Head of caudate nucleus (tissue), 42 donors: ENCODE results near the gene BLCAP.
A peak's percentile ranks its signal among the peaks of the same experiment; 100 is the strongest.
"Not testable (repeated sequence)": the region's sequence is repeated elsewhere in the genome, so short reads cannot be mapped to it uniquely, and the experiment has no call there.

Source experiments
- DNase-seq, 42 donors: peaks; one replicate each; pipeline versions ENCODE4 v3.0.0 to v3.0.0-alpha.2; 2020 to 2021; ENCODE audit warnings: mixed read lengths in 7 of 42
- intact Hi-C: fragments of 100-400 bp; cut with DNase I; formaldehyde crosslinking; loops from one replicate; pipeline ENCODE4 v1.15.0; 2022

The BLCAP gene

DNA sequence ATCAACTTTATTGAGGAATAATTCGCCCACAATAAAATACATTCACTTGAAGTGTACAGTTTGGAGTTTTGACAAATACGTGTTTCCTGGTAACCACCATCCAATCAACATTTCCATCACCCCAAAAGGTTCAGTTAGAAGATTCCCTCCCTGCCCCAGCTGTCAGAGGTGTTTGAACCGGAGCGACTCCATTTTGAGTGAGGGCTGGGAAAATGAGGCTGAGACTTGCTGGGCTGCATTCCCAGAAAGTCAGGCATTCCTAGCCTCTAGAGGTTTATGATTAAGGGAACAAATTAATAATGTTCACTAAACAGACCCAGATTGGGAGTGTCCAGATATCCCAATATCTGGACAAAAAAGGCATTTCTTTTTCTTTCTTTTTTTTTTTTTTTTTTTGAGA, 33.0 kb upstream of the BLCAP start:
- intact Hi-C loops: loop anchor here (10.0 kb wide), 1 partner anchor 434 kb away; no protein-coding TSS in a partner anchor
- DNase-seq: no peak

DNA sequence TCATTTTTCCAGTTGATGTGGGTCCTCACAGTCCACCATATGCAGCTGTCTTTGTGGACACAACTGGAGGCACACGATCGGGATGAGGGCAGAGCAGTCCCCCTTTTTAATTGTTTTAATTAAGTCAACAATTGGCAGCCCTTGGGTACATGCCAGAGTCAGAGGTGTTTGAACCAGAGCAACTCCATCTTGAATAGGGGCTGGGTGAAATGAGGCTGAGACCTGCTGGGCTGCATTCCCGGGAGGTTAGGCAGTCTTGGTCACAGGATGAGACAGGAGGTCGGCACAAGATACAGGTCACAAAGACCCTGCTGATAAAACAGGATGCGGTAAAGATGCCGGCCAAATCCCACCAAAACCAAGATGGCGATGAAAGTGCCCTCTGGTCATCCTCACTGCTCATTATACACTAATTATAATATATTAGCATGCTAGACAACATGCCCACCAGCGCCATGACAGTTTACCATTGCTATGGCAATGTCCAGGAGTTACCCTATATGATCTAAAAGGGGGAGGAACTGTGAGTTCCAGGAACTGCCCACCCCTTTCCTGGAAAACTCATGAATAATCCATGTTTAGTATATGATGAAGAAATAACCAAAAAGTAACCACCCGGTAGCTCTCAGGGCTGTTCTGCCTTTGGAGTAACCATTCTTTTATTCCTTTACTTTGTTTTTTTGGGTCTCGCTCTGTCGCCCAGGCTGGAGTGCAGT, 31.8 kb upstream of the BLCAP start:
- no peak for DNase-seq
- intact Hi-C loops: loop anchor here (10.0 kb wide), 1 partner anchor 435 kb away; no protein-coding TSS in a partner anchor

DNA sequence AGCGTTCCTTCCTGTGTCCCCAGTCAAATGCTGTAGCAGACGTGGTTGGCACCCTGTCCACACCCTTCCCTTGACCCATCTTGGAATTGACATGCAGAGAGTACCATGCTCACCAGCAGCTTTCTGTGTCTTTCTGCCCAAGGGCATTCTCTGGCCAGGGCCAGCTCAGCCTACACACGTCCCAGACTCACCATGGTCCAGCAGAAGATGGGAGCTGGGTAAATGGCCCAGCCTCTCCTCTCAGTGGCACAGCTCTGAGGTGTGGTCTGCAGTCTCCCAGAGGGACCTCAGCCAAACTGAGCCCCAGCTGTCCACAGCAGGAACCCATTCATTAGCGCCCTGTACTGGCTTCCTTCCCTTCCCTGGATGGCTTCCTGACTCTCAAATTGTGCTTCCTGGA, 31.1 kb upstream of the BLCAP start:
- intact Hi-C loops: no loop called here
- DNase-seq: no peak

DNA sequence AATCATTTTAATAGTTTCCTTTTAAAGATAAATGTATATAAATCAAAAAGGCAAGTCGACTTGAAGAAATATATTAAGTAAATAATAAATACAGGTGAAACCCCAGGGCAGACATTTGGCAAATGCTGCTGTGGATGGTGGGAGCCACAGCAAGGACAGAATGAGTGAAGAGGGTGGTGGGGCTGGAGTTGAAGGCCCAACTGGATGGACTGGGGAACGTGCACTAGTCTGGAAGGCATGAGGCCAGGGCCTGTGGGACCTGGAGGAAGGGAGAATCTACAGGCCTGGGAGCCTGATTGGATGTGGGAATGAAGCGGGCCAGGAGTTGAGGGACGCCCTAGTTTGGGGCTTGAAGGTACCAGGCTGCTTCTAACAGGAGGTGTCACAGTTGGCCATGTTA, 30.6 kb upstream of the BLCAP start:
- no peak for DNase-seq
- intact Hi-C loops: no loop called here

DNA sequence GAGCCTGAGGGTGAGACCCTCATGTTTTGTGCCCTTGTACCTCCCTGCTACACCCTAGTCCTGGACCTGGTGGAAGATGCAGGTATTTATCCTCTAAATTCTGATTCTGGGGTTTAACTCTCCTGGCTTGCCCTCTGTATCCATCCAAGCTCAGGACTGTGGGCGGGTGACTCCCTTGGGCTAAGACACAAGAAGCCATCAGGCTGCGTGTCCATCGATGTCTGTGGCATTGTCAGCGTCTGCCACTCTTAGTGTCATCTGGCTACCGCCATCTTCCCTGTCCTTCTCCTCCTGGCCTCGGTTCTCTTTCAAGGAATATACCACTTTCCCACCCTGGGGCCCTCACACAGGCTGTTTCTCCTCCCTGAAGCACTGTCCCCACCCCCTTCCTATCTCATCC, 28.9 kb upstream of the BLCAP start:
- no peak for DNase-seq

DNA sequence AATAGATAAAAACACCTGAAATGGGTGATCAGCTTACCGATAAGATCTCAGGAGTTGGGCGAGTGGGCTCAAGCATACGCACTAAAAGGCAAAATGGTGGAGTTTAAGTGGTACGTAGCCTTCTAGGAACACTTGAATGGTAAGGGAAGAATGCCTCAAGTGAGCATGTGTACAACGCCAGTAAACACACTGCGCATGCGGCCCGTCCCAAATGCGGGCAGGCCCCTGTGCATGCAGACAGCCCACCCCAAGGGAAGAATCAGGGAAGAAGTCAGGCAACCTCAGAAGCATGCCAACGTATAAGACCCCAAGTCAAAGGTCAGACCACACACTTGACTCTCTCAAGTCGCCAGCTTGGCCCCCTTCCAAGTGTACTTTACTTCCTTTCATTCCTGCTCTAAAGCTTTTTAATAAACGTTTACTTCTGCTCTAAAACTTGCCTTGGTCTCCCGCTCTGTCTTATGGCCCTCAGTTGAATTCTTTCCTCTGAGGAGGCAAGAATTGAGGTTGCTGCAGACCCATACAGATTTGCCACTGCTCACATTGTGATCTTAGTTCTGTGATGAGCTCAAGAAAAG, 27.1 kb upstream of the BLCAP start:
- intact Hi-C loops, DNase-seq: not testable (repeated sequence)

More for the DNA sequence above, 28.9 kb upstream of the BLCAP start:
- intact Hi-C loops: no loop called here

DNA sequence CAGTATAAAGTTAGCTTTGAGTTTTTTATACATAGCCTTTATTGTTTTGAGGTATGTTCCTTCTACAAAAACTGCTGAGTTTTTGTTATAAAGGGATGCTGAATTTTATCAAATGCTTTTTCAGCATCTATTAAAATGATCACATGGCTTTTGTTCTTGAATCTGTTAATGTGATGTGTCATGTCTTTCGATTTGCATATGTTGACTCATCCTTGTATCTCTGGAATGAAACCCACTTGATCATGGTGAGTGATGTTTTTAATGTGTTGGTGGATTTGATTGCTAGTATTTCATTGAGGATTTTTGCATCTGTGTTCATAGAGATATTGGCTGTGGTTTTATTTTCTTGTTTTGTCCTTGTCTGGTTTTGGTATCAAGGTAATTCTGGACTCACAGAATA, 24.7 kb upstream of the BLCAP start:
- intact Hi-C loops: no loop called here
- DNase-seq: peak in 1 of 42 donors; percentile 13

DNA sequence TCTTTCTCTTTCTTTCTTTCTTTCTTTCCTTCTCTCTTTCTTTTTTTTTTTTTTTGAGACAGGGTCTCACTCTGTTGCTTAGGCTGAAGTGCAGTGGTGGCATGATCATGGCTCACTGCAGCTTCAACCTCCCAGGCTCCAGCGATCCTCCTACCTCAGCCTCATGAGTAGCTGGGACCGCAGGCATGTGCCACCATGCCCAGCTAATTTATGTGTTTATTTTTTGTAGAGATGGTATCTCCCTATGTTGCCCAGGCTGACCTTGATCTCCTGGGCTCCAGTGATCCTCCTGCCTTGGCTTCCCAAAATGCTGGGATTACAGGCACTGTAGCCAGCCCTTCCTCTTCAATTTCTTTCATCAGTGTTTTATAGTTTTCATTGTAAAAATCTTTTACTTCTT, 24.0 kb upstream of the BLCAP start:
- DNase-seq, intact Hi-C loops: not testable (repeated sequence)

DNA sequence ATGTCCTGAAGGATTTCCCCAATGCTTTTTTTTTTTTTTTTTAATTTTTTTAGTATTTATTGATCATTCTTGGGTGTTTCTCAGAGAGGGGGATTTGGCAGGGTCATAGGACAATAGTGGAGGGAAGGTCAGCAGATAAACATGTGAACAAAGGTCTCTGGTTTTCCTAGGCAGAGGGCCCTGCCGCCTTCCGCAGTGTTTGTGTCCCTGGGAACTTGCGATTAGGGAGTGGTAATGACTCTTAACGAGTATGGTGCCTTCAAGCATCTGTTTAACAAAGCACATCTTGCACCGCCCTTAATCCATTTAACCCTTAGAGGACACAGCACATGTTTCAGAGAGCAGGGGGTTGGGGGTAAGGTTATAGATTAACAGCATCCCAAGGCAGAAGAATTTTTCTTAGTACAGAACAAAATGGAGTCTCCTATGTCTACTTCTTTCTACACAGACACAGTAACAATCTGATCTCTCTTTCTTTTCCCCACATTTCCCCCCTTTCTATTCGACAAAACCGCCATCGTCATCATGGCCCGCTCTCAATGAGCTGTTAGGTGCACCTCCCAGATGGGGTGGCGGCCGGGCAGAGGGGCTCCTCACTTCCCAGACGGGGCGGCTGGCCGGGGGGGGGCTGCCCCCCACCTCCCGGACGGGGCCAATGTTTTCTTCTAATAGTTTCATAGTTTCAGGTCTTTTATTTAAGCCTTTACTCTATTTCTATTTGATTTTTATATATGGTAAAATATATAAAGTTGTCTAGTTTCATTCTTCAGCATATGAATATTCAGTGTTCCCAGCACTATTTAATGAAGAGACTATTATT, 22.6 kb upstream of the BLCAP start:
- DNase-seq: peak in 1 of 42 donors; percentile 31

DNA sequence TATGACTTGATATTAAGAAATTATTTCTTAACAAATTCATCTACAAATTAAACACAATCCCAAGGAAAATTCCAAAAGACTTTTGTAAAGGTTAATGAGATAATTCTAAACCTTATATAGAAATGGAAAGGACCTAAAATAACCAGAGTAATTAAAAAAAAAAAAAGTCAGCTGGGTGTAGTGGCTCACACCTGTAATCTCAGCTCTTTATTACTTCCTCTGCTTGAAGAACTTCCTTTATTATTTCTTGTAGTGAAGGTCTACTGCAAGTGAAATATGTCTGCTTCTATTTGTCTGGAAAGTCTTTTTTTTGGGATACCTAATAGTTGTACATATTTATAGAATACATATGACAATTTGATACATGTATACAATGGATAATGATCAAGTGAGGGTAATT, 20.2 kb upstream of the BLCAP start:
- intact Hi-C loops: no loop called here
- no peak for DNase-seq

More for the DNA sequence above, 22.6 kb upstream of the BLCAP start:
- intact Hi-C loops: not testable (repeated sequence)

DNA sequence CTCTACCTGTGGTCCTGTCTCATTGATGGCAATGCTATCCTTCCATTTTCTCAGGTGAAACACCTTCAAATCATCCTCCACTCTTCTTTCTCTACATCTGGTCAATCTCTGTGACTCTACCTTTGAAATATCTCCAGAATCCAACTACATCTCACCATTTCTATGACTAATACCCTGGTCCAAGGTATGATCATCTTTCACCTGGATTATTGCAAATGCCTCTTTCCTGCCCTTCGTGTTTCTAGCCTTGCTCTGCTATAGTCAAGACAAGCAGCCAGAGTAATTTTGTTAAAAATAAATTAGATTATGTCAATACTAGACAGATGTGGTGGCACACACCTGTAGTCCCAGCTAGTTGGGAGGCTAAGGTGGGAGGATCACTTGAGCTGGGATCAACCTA, 17.8 kb upstream of the BLCAP start:
- intact Hi-C loops: no loop called here
- DNase-seq: no peak

DNA sequence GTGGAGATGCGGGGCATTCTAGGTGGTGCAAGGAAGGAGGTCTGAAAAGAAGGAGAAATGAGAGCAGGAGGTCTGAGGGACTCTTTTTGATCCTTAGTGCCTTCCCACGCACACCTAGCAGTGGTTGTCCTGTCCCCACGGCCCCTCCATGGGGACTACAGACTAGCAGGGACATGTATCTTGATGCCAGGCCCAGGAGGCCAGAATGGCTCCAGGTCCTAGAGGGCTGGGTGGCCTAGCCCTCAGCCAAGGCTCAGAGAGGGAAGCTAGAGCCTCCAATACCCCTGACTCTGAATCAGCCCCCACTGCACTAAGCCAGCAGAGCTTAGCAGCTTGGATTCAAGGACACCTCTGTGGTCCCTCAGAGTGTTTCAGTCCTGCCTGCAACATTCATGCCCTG, 16.7 kb upstream of the BLCAP start:
- intact Hi-C loops: no loop called here
- peak in 1 of 42 donors; percentile 18 for DNase-seq

DNA sequence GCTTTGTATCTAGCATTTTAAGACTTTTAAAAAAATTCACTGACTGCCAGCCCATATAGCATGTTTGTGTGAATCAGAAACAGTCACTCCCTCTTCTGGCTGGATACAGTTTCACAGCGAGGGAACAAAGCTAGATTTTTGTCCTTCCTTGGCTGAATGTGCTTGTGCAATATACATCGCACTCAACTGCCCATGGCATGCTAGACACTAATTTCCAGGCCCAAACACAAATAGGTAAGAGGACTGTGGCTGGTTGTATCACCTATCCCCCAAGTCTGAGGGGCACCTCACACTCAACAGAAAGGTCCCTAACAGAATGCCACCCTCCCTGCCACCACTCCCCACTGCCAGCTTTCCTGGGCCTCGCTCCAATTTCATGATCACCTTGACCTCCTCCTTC, 16.2 kb upstream of the BLCAP start:
- peak in 3 of 42 donors; percentile 11 to 29 (median 18) for DNase-seq
- intact Hi-C loops: no loop called here

DNA sequence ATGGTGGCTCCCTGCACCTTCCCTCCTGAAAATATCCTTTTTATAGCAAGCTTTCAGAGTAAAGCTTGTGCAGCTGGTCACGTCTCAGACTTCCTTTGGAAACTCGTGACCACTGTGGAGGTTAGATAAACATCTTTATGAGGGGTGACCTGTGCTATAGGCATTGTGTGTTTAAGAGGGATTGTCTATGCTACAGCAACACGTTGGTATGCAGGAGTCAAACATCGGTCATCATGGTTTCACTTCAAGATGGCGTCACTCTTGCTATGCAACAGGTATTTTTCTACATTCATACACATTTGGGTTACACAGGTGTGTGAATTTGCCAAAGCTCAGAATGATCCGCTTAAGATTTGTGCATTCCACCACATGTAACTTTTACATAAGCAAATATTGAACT, 14.6 kb upstream of the BLCAP start:
- DNase-seq: peak in 1 of 42 donors; percentile 16
- intact Hi-C loops: no loop called here

DNA sequence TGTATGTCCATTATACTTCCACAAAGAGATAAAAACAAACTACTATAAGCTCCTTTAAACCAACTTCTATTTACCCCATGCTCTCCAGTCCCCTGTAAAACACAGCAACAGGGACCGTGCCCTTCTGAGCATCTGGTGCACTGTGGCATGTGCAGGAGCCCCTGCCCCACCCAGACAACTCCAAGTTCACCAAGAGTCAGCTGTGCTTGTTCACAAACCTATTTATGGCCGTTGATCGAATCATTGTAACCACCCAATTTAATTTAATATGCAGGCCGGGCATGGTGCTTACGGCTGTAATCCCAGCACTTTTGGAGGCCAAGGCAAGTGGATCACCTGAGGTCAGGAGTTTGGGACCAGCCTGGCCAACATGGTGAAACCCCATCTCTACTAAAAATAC, 13.7 kb upstream of the BLCAP start:
- intact Hi-C loops: no loop called here

DNA sequence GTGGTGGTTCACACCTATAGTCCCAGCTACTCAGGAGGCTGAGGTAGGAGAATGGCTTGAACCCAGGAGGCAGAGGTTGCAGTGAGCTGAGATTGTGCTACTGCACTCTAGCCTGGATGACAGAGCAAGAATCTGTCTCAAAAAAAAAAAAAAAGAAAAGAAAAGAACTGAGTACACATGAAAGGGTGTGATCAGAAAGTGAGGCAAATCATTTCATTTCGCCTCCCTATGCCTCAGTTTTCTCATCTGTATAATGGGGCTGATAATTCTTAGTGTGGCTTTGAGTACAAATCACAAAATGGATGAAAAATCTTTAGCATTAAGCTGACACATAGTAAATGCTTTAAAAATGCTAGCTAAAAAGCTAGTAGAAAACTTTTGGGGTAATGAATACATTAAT, 13.2 kb upstream of the BLCAP start:
- peak in 1 of 42 donors; percentile 13 for DNase-seq
- intact Hi-C loops: not testable (repeated sequence)

More for the DNA sequence above, 13.7 kb upstream of the BLCAP start:
- no peak for DNase-seq

DNA sequence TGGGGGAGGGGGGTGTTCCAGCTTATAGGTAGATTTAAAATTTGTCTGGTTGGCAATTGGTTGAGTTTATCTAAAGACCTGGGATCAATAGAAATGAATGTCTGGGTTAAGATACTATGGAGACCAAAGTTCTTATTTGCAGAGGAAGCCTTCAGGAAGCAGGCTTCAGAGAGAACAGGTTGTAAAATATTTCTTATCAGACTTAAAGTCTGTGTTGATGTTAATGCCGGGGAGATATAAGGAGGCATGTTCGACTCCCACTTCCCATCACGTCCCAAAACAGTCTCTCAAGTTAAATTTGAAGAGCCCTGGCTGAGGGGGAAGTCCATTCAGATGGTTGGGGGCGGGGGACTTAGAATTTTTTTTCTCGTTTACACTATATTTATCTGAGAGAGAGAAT, 12.3 kb upstream of the BLCAP start:
- DNase-seq: no peak
- intact Hi-C loops: no loop called here

DNA sequence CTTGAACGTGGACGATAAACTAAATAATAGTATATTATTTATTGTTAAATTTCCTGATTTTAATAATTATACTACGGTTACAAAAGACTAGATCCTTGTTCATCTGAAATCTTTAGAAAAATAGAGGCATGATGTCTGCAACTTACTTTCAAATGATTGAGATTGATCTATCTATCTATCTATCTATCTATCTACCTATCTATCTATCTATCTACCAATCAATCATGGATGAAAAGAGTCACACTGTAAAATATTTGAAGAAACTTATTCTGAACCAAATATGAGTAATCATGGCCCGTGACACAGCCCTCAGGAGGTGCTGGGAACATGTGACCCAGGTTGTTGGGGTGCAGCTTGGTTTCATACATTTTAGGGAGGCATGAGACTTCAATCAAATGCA, 11.7 kb upstream of the BLCAP start:
- intact Hi-C loops: no loop called here
- DNase-seq: peak in 1 of 42 donors; percentile 18

DNA sequence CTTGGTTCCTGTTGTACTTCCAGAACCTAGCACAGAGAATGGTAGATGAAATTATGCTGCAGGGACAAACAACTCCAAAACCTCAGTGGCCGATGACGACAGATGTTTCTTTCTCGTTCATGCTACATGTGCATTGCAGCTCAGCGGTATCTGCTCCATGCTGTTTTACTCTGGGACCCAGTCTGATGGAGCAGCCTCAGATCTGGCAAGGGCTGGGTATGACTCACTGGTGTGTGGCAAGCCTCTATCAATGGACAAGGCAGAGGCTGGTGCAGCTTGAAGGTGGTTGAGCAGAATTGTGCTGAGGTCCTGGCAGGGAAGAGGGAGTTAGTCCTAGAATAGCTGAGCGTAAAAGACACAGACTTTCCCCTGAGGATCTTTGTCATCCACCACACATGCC, 10.3 kb upstream of the BLCAP start:
- intact Hi-C loops: no loop called here

DNA sequence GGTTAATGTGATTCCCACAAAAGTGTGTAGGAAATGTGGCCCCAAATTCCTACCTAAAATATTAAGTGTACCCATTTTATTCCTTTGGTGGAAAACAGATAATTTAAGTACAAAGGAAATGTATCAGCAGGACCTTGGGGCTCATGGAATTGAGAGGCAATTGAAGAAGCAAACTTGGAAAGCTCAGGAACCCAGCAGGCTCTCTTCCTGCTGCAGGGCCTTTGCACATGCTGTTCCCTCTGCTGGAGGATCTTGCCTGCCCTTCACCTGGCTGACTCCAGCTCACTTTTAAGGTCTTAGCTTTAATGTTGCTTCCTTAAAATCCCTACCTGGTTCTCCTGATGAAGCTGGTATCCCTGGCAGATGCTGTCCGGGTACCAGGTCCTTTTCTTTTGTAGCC, 9.8 kb upstream of the BLCAP start:
- DNase-seq: peak in 1 of 42 donors; percentile 17
- intact Hi-C loops: no loop called here

More for the DNA sequence above, 10.3 kb upstream of the BLCAP start:
- peak in 1 of 42 donors; percentile 40 for DNase-seq
